ENCODE data around the gene ZYG11A.

GRCh38 chr1:52887483-52887882 is 44.9 kb downstream of the ZYG11A start:
- TF ChIP-seq CTCF (conservative IDR thresholded peaks at IDR 0.05 in 1 of 2, IDR thresholded peaks at IDR 0.05 in 1 of 2; ENCODE audit: extremely low read depth in 1 of 2, insufficient read depth in 1 of 2, low read depth in 1 of 2, low read length in 2 of 2) = no peak
- TF ChIP-seq EZH2 (IDR thresholded peaks at IDR 0.05; ENCODE audit: borderline replicate concordance, low read length) = no peak
